HG03354 (cell line): ENCODE results near the gene NFX1.
"Not testable (repeated sequence)": the region's sequence is repeated elsewhere in the genome, so short reads cannot be mapped to it uniquely, and the experiment has no call there.

Experiments used
- ATAC-seq: cut with Tn5 transposase; IDR thresholded peaks from one replicate; pipeline ENCODE4 v1.9.1; 2021; ENCODE audit warnings: mild to moderate bottlenecking; ENCODE audit not compliant: unreplicated experiment, poor library complexity, severe bottlenecking

The NFX1 gene

GRCh38 chr9:33382397-33382796, 92.1 kb downstream of the NFX1 start:
- not testable (repeated sequence) for ATAC-seq

GRCh38 chr9:33383396-33383795, 93.1 kb downstream of the NFX1 start:
- not testable (repeated sequence) for ATAC-seq

GRCh38 chr9:33385536-33385935, 95.2 kb downstream of the NFX1 start:
- ATAC-seq: not testable (repeated sequence)

- not testable (repeated sequence) for ATAC-seq
Observed at GRCh38 chr9:33385979-33386640, 95.8 kb downstream of the NFX1 start.

GRCh38 chr9:33386641-33386996, 96.3 kb downstream of the NFX1 start:
- ATAC-seq: not testable (repeated sequence)

GRCh38 chr9:33386998-33387397, 96.7 kb downstream of the NFX1 start:
- not testable (repeated sequence) for ATAC-seq

GRCh38 chr9:33388110-33388994, 98.0 kb downstream of the NFX1 start:
- ATAC-seq: no peak

GRCh38 chr9:33391111-33391771, 100.9 kb downstream of the NFX1 start:
- not testable (repeated sequence) for ATAC-seq

GRCh38 chr9:33392591-33393021, 102.3 kb downstream of the NFX1 start:
- ATAC-seq: not testable (repeated sequence)

- ATAC-seq: no peak
Observed at GRCh38 chr9:33393581-33393980, 103.3 kb downstream of the NFX1 start.

GRCh38 chr9:33393986-33394385, 103.7 kb downstream of the NFX1 start:
- ATAC-seq: not testable (repeated sequence)

- not testable (repeated sequence) for ATAC-seq
Observed at GRCh38 chr9:33395159-33395879, 105.0 kb downstream of the NFX1 start.

GRCh38 chr9:33397801-33398200, 107.5 kb downstream of the NFX1 start:
- not testable (repeated sequence) for ATAC-seq

- not testable (repeated sequence) for ATAC-seq
Observed at GRCh38 chr9:33399047-33399446, 108.7 kb downstream of the NFX1 start.

GRCh38 chr9:33401809-33402208, 111.5 kb downstream of the NFX1 start:
- not testable (repeated sequence) for ATAC-seq

GRCh38 chr9:33402371-33402770, 112.1 kb downstream of the NFX1 start, which contains the start of gene AQP7:
Gene AQP7 (minus strand): TSS chr9:33402568. CDS start chr9:33401262, 1,306 bp downstream.
- ATAC-seq: not testable (repeated sequence)

- ATAC-seq: no peak
Observed at GRCh38 chr9:33403941-33404787, 113.8 kb downstream of the NFX1 start.

GRCh38 chr9:33404788-33405362, 114.6 kb downstream of the NFX1 start:
- no peak for ATAC-seq
